Umbilical cord (tissue), 2 donors: ENCODE data around the gene SMIM20. TPM values are rescaled to one million over a fixed set of nuclear protein-coding genes. Genes with fewer than 3 reads are reported as not detected.

Source experiments
- DNase-seq: peaks from one replicate; pipeline ENCODE4 v3.0.0-alpha.2; 2015; ENCODE audit warnings: low spot score
- total RNA-seq: library from RNA; depleted of rRNA; stranded (reverse); fragments of >200 nt; gene quantifications from one replicate; pipeline ENCODE4 v1.2.3, GENCODE V29; 2014; ENCODE audit warnings: low replicate concordance; ENCODE audit not compliant: insufficient read depth

Gene SMIM20
- total RNA-seq, 1 donor from 2014 or later = 17.1 TPM

DNA sequence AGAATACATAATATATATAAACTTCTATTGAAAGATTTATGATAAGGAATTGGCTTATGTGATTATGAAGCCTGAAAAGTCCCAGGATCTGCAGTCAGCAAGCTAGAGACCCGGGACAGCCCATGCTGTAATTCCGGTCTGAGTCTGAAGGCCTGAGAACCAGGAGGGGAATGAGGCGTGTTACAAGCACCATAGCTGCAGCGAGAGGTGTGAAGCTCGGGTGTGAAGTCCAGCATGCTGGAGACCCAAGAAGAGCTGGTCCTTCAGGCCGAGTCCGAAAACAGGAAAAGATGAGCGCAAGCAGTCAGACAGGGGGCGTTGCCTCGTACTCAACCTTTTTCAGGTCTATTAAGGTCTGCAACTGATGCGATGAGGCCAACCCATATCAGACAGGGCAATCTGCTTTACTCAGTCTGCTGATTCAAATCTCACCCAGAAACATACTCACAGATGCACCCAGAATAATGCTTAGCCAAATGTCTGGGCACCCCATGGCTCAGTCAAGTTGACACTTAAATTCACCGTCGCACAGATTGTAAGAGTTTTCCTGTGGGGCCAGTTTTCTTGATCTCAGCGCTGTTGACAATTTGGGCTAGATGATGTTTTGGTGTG, 40.4 kb downstream of the SMIM20 start:
- DNase-seq = no peak

DNA sequence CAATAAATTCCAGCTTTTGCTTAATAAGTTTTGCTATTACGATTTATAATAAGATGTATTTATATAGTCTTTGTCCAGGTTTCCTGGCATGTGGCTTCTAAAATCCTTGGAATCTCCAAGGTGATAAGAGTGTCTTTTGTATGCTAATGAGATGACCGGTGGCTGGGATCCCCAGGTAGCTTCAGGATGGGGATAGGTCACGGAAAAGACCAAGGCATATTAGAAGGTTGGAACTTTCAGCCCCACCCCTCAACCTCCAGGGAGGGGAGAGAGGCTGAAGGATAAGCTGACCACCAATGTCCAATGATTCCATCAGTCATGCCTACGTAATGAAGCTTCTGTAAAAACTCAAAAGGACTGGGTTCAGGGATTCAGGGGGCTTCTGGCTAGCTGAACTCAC, 41.7 kb downstream of the SMIM20 start:
- DNase-seq = no peak

DNA sequence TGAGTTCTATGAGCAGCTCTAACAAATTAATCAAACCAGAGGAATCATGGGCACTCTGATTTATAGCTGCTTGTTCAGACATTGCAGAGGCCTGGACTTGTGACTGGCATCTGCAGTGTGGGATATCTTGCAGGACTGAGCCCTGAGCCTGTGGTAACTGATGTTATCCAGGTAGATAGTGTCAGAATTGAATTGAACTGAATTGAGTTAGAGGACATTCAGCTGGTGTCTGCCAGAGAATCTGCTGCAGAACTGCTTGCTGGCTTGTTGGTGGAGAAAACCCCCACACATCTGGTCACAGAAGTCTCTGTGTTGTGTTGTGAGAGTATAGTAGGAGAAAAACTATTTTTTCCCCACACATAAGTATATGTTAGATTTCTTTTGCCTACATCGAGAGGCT, 42.2 kb downstream of the SMIM20 start:
- no peak for DNase-seq

DNA sequence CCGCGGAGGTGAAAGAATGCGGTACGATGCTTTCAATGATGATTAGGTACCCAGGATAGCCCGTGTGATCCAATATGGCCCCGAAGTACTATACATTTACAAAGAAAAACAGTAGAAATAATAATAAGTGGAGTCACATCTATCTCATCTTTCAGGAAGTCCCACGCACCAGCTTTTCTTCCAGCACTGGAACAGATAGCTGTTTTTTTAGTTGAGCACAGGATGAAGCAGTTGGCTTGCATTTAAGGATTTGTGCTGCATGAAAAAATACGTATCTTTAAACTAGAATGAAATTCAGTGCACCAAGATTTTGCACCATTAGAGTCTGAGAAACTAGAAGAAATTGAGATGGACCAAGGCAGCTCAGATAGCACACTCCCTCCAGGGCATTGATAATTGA, 44.1 kb downstream of the SMIM20 start:
- no peak for DNase-seq

DNA sequence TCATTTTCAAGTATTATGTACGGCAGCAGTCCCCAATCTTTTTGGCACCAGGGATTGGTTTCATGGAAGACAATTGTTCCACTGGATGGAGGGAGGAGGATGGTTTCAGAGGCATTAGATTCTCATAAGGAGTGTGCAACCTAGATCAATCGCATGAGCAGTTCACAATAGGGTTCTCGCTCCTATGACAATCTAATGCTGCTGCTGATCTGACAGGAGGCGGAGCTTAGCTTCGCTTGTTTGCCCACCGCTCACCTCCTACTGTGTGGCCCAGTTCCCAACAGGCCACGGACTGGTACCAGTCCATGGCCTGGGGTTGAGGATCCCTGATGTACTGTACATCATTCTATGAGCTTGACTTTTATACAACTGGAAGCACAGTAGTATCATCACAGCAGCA, 48.4 kb downstream of the SMIM20 start:
- DNase-seq = no peak

DNA sequence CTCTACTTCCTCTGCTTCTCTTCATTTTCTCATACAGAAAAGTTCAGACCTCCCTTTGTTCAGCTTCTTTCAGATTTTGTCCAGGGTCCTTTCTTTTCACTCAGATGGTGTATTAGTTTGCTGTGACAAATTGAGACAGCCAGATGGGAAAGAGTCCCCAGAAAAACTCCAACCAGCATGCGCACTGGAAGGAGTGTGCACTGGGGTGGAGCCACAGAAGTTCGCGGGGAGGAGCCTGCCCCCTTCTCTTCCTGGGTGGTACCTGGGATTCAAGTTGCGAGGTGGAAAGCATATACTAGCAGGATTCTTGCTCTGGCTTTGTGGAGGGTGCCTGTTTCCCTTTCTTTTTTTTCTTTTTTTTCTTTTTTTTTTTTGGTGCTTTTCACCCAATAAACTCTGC, 51.6 kb downstream of the SMIM20 start:
- DNase-seq = no peak

DNA sequence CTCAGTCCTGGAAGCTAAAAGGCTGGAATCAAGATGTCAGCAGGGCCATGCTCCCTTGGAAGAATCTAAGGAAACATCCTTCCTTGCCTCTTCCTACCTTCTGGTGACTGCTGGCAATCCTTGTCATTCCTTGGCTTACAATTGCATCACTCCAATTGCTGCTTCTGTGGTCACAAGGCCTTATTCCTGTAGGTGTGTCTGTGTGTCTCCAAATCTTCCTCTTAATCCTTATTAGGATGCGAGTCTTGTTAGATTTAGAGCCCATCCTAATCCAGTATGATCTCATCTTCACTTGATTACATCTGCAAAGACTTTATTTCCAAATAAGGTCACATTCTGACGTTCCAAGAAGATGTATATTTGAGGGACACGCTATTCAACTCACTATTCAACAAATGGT, 52.2 kb downstream of the SMIM20 start:
- DNase-seq = no peak

DNA sequence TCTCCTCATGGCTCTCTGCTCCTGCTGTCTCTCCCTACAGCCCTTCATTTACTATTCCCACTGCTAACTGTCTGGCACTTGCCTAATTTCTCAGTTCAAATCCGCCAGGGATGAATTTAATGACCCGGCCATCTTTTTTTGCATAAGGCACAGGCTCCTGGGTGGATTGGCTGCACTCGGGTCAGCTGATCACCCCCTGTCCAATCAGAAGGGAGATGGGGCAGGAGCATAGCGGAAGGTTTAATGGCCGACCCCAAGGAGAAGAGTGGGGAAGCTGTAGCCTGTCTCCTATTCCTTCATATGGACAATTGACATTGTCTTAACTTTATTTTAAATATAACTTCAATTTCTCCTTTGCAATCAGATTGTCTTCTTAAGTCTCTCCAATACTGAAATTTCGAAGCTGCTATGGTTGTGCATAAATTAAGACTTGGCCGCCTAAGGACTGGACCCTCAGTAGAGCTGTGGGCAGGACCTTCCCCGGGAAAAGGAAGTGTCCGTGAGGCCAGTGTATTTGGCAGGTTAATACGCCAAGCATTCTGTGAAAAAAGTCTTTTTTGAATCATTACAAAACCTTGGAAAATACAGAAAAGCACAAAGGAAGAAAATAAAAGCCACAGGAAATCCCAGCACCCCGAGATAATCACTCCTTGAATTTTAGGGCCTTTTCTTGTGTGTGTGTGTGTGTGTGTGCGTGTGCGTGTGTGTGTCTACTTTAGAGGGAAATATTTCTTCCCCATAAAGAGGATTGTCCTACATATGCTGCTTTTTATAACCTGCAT, 55.5 kb downstream of the SMIM20 start:
- DNase-seq = no peak

DNA sequence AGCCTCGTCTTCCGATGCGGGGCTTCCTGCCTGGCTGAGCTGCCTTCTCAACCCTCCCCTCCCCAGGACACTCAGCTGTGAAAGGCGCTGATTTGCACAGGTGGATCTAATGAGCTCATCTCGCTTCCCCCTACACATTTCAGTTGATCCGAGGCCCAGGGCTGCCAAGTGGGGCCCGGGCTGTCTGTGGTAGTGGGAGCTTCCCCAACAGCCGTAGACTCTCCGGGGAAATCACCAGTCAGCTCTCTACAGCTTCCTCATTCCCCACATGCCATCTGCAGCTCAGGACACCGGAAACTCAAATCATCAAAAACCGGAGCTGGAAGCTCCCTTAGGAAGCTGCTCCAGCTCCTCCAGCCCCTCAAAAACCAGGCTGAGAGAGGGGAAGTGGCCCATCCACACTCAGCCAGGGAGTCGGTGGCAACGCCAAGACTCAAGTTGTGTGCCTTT, 56.2 kb downstream of the SMIM20 start:
- DNase-seq = peak; percentile 71

DNA sequence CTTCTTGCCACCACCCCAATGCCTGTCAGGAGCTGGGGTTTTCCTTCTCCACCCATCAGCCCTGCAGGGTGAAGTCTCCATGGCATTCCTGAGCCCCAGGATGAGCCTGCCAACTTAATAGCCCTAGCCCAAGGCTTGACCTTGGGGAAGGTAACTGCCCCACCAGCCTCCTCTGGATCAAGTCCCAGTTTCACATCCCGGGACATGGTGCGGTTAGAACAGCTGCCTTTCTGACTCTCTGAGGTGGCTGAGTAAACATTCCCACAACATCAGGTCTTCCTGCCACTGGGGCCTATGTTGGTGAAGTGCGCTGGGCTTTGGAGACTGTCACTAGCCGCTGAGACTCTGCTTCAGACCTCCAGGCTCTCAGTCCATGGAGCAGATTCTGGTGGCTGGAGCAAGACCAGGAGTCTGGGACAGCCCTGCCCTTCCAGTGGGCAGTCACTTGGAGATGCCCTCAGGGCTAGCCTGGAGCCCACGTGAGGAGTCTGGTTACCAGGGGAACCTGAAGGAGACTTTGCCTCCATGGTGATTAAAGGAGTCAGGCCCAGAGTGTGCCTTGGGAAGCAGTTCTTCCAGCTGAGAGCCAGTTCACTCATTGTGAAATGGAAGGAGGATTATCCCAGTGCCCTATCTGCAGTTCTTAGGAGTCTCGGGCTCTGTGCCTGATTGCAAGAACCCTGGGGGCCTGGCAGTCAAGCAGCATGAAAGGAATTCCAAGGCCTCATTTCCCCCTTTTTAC, 56.8 kb downstream of the SMIM20 start:
- peak; percentile 24 for DNase-seq

DNA sequence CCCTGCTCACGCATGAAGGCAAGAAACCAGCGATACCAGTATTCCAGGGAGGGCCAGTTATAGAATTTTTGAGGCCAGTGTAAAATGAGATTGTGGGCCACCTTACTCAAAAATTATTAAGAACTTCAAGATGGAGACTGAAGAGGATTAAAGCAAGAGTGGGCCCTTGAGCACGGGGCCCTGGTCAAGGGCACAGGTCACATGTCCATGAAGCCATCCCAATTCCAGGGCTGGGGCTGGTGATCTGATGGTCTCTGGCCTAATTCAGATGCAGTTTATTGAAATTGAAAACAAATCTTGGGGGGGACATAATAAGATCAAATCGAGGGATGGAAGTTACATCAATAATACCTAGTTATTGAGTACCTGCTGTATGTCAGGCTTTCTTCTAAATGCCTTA, 58.3 kb downstream of the SMIM20 start:
- DNase-seq = no peak

DNA sequence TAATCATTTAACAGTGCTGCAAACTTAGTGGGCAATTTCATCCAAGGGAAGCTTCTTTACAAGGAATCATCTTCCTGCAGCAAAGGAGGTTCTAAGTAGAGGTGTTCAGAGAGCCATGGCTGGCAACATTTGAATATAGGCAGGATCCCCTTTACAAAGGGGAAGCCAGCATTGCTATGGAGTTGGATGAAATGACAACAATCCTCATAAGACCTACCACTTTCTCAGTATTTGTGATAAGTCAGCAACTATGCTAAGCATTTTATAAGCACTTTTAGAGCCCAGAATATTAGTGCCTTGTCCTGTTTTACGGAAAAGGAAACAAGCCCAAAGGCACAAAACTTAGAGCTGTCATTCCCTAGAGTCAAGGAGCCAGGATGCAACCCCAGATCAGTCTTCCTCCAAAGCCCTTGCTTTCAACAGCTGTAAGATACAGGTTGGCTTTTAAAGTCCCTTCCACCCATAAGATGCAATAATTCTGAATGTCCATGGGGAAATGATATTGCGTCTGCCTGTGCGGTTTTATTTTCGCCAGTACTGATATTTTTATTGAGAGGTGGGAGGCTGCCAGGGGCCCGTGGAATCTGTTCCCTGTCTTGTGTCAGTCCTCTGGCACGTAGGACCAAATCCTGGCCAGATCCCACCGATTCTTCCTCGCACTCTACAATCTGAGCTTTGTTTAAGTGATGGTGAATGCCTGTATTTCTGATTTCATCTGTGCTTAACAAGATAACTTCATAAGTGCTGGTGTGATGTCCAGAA, 59.1 kb downstream of the SMIM20 start:
- DNase-seq = peak; percentile 29

DNA sequence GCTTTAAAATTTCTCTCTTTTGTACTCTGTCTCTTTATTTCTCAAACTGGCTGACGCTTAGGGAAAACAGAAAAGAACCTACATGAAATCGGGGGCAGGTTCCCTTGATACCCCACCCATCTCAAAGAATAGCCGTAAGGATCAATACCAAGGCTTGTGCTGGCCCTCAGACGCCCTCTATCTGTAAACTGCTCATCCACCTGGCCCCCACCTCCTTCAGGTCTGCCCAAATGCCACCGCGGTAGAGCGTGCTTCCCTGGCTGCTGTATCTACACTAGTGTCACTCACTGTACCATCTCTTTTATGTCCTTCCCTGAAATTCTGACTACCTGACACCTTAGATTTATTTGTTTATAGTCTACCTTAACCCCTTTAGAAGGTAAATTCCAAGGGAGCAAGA, 62.8 kb downstream of the SMIM20 start:
- DNase-seq = no peak

DNA sequence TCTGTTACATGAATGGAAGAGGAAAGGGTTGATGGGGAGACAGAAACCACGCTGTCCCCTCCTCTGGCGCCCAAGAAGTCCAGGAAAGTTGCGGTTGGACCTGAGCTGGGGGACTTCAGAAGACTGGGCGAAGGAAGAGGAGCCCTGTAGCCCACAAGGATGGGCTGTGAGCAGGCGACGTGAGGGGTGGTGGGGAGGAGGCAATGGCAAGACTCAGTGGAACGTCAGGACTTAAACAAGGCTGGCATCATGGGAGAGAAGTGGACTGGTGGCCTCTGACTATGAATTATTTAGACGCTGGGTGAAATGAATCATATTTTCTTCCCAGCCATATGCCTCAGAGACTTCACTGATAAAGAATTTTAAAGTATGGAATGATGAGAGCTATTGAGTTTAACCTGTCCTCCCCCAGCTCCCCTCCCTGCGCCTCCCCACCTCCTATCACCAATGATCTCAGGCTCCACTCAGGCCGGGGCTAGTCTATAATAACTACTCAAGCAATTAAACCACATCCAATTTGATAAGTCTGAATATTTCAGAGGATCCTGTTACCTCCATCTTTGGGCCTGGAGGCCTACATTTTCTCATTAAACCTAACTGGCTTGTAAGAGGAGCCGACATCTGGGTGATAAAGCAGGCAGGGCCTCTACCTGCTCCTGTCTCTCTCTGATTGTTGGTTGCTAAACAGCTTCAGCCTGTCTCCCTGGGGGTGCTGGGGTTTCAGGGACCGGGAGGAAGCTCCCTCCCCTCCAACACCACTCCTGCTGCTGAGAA, 63.6 kb downstream of the SMIM20 start:
- no peak for DNase-seq

DNA sequence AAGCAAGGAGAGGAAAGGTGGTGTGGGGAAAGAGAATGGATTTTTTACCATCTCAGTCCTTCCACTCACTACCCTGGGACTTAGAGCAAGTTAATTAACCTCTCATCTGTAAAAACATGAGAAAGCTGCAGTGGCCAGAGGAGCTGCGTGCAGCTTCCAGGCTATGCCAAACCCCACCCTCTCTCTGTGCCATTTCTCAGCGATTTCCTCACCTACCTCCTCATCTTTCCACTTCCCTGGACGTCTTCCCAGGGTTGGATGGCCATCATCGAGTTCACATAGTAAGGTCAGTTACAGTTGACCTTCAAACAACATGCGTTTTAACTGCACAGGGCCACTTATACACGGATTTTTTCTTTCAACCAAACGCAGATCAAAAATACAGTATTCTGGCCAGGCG, 64.3 kb downstream of the SMIM20 start:
- DNase-seq = no peak

Other genes starting within 250 kb of the SMIM20 start
- 9.1 TPM for gene SEL1L3, start 51.2 kb upstream of the SMIM20 start, total RNA-seq